IPS-NIHi11 (cell line): ENCODE measurements around the gene PLXNA4.
"Not testable (repeated sequence)": the region's sequence is repeated elsewhere in the genome, so short reads cannot be mapped to it uniquely, and the experiment has no call there.

Experiments
- DNase-seq: peaks from one replicate; pipeline ENCODE4 v3.0.0; 2012; ENCODE audit warnings: mixed read lengths, low spot score

PLXNA4 gene

DNA sequence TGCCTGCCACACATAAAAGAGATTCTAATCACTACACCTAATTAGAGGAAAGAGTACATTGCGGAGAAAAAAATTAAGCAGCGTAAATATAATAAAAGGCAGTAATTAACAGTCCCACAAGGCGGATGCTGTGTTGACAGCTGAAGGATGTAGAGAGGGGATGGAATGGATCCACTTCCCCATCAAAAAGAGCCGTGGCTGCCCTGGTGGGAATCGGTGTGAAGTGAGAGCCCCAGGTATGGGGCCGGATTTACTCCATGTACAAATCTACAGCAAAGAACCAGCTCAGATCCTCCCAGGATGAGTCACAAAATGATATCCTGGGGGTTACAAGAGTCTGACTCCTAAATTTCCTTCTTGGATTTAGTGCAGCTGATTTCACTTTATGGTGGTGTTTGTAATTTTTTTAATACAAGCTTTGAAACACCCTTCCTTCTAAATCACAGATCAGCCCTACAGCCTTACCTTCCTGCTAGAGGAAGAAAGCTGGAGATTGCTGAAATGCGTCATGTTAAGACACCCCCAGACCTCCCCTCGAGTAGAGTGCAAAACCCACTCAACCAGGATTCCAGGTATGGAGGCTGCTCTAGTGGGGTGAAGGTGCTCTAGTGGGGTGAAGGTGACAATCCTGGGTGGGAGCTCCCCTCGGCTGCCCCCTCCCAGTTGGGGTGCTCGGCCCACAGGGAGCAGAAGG is 398.4 kb downstream of the PLXNA4 start:
- no peak for DNase-seq

DNA sequence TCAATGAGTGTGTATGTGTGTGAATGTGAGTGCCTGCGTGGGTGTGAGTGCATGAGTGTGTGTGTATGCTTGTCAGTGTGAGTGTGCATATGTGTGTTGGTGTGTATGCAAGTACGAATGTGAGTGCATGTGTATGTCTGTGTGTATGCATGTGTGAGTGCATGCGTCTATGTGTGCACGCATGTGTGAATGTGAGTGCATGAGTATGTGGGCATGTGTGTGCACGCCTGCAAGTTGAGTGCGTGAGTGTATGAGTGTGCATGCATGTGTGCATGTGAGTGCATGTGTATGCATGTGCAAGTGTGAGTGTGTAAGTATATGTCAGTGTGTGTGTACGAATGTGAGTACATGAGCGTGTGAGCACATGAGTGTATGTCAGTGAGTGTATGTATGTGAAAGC is 399.6 kb downstream of the PLXNA4 start:
- DNase-seq: no peak

DNA sequence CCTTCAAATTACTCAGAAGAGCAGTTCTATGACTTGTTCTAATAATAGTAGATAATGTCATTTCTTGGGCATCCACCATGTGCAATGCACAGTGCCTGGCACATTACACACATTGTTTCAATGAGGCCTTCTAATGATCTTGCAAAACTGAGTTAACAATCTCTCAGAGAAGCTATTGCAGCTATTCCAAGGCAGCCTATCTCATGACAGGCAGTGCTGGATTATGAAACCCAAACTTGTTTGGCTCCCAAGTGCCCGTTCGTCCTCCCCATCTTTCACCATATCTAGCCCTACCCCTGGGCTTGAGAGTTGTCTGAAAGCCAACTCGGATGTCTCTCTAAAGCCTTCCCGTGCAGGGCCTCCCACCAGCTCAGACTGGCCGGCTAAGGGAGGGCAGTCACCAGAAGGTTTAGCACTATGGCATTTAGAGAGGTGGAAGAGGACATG is 405.1 kb downstream of the PLXNA4 start:
- no peak for DNase-seq

DNA sequence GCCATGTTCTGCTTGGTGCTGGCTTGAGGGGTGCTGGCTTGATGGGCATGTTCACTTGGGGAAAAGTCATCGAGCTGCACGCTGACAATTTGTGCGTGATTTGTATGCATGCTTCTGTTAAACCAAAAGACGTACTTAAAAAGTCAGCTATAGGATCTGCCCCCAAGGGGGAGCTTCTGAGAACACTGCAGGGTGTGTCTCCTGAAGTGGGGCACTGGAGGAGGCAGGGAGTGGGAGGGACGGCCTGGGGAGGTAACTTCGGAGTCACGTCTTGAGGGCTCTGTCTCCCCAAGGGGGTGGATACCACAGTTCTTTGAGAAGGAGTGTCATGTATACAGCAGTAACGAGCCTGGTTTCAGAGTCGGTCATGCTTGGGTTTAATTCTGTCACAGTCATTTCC is 406.5 kb downstream of the PLXNA4 start:
- DNase-seq: peak; percentile 29

DNA sequence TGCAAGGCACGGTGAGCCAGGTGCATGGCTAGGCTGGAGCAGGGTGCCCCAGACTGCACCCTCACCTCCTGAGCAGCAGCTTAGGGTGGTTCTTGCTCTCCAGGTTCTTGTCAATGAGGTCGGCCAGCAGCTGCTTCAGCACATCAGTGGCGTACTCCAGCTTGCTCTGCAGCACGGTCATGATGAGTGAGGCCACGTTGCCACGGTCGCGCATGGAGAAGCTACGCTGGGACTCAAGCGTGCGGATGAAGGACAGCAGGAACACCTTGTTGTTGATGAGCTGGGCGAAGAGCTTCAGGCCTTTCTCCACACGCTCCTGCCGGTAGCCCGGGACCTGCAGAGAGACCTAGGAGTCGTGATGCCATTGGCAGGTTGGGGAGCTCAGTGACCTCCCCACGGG is 408.0 kb downstream of the PLXNA4 start:
- no peak for DNase-seq

DNA sequence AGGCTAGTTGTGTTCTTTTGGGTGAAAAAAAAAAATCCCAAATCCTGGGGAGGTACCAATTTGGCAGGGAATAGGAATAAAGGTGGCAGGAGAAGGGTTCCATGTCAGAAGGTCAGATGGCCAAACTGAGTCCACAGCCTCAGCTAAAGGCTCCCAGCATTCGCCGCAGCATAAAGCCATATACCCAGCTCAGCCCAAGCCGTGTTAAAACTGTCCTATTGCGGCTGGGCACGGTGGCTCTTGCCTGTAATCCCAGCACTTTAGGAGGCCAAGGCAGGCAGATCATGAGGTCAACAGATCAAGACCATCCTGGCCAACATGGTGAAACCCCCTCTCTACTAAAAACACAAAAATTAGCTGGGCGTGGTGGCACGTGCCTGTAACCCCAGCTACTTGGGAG is 410.6 kb downstream of the PLXNA4 start:
- DNase-seq: not testable (repeated sequence)

DNA sequence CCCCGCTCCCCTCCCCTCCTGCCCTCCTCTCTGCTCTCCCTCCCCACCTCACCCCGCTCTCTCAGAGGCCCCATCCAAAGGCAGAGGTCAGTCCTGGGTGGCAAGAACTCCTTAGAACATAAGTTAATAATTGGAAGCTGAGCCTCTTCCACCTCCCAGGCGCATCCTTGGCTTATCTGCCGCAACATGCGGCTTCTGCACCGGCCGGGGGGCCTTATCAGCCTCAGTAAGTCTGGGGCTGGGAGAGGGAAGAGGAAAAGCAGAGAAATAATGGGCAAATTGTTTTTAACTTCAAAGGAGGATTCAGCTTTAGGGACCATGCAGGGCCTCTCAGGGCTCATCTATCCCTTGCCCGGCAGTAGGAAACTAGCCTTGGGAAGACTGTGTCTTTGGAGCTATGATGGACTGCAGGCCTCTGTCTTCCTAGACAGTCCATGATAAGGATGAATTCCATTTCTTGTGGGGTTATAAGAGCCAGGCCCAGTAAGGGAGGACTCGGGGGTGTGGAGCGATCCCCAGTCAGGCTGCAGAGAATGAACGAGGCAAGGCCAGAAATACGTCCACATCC is 411.6 kb downstream of the PLXNA4 start:
- DNase-seq: no peak

DNA sequence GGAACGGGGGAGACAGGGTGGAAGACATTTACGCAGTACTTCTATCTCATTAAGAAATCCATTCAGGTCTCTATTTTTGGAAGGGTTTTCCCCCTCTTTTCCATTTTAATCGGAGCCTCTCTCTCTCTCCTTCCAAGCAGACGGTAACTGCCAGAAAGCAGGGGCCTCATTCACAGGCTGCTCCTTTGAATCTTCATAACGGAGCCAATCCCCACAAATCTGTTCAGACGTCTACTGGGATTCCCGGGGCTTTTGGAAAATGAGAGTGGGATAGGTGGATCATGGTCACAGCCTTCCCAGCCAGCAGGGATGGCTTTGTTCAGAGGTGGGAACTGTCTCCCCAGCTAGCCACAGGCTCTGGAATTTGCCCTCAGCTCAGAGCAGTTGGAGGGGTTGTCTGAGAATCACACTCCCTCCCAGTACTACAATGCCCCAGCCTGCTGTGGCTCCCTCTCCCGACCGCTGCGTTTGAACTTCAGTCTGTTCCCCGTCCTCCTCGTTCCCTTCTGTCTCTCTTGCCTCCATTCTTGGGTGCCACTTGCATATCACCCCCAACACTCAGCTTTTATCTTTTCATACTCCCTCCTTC is 413.6 kb downstream of the PLXNA4 start:
- peak; percentile 59 for DNase-seq

DNA sequence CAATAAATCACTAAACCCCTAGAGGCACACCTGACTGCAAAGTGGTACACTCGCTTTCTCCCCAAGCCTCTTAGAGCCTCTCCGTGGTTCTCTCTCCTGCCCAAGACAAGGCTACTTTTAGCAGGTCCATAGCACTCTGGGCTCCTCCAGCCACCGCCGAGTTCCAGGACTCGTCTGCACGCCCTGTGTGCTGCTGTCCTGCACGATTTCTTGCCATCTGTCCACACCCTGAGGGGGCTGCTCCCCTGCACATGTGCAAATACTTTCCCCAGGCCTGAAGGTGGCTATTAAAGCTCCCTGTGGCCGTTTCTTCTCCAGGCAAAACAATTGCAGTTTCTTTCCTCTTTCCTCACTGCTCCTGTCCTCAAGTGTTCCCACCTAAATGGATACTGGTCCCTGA is 414.3 kb downstream of the PLXNA4 start:
- DNase-seq: no peak

DNA sequence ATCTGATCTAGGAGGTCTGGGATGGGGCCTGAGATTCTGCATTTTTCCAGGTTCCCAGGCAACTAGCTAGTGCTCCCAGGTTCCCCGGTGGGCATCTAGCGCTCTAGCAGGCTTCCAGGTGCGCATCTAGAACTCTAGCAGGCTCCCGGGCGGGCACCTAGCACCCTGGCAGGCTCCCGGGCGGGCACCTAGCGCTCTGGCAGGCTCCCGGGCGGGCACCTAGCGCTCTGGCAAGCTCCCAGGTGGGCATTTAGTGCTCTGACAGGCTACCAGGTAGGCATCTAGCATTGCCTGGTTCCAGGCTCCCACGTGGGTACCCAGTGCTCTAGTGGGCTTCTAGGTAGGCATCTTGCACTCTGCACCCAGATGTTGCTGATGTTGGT is 414.7 kb downstream of the PLXNA4 start:
- DNase-seq: no peak

DNA sequence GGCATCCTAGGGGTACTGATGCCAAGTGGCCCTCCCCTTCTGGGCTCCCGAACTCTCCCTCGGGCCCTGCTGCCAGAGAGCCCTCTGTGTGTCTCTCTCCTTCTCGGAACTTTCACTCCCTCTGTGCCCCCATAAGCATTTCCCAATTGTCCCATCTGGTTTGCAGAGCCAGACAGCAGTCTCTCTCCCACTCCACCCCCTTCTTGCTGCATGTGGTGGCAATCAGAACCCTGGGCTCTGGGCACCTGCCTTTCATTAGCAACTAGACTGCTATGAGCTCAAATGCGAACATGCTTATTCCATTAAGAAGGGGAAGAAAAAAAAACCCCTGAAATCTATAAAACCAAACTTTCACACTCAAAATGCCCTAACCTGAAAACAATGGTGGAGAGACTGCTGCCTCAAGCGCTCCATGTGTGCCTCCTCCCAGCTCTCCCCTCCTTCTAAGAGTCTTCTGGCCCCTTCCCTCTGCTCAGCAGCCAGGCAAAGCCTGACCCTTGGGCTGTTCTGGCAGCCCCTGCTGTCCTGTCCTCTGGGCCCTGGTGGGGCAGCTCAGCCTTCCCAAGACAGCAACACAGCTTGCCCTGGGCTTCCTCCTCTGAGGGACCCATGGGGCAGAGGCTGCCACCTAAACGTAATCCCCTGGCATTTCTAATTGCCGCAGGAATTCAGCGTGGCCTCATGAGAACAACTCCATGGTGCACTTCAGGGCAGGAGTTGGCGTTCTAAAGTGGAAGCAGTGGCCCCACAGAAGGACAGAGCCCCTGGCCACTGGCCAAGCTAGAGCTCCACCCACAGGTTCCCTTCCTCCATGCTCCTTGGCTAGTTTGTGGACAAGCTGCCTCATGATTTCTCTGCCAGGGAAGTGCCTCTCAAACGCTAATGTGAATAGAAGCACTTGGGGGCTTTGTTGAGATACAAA is 415.4 kb downstream of the PLXNA4 start:
- DNase-seq: no peak

DNA sequence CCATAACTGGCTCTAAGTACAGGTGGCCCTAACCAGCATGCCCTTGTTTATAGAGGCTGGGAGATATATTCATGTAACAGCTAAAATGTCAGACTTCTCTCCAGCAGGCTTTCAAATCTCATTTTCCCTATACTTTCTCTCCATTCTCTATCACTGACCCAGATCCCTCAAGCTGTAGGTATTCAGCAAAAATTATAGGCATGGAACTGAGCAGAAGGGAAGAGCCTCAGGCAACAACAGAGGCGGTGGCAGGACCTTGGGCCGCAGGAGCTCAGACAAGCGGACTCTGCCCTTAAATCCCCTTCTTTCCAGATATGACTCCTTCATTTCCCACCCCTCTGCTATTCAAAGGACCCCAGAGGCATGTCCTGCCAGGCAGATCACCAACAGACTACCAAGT is 417.4 kb downstream of the PLXNA4 start:
- DNase-seq: no peak

DNA sequence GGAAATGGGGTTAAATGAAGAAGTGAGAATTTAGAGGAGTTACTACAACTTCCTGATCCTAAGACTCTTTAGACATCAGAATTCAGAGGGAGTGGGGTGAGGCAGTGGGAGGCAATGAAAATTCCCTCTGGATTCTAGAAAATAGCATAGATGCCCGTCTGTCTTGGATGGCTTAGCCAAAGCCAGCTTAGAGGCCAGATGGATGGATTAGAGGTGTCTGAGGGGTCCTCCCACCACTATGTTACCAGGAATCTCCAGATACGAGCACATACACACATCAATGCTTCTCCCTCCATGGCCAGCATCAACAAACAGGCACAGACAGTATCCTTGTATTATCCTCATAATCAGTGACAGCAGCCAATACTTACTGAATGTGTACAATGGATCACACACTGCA is 418.1 kb downstream of the PLXNA4 start:
- DNase-seq: no peak

DNA sequence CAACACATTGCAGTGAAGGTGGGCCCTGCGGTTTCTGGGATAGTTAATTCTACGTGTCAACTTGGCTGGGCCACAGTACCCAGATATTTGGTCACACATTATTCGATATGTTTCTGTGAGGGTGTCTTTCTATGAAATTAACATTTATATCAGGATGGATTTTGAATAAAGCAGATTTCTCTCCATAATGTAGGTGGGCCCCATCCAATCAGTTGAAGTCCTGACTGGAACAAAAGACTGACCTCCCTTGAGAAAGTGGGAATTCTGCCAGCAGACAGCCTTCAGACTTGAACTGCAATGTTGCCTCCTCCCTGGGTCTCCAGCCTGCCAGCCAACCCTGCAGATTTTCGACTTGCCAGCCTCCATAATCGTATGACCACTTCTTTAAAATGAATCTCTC is 420.6 kb downstream of the PLXNA4 start:
- DNase-seq: no peak

DNA sequence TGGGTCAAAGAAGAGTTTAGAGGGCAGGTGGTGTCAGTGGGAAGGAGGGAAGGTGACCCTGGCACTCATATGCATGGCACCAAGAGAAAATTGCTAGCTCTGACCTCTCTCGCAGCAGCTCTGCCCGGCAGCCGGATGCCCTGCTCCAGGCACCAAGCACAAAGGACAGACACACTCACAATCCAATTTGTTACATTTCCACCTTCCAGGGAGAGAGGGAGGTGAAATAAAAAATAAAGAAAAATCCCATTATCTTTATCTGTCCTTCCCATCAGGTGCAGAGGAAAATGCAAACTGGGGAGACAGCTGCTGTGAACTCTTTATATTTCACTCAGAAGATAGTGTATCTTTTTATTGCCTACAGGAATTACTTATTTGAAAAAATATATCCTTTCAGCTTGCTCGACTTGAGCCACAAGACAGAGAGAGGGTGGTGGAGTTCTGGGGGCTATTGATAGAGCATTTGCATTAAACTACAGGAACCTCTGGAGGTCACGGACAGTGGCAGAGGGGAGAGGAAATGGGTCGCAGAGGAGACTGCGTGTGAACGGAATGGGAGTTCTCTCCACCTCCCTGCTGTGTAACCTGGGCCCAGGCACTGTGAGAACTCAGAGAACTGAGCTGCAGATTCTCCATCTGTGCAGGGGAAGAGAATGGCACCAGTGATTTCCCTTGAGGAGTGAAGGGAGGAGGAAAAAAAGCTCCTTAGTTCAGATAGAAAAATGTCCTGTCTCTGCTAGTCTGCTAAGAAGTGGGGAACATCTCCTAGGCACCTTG is 421.4 kb downstream of the PLXNA4 start:
- DNase-seq: no peak

DNA sequence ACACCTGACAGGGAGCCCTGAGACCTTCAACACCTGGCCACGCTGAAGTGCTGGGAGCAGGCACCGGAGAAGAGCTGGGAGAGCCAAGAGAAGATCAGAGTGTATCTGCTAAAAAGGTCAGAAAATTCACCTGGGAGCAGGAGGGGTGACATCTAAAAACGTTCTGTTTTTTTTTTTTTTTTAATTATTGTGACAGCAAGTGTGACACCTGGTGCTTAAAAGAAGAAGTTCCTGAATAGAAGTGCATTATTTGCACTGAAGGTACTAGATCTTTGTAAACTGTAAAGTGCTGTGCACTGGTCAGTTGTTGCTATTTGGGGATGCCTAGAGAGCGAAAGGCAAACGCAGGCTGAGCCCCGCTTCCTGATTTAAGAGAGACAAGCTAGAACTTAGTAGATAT is 422.0 kb downstream of the PLXNA4 start:
- no peak for DNase-seq

DNA sequence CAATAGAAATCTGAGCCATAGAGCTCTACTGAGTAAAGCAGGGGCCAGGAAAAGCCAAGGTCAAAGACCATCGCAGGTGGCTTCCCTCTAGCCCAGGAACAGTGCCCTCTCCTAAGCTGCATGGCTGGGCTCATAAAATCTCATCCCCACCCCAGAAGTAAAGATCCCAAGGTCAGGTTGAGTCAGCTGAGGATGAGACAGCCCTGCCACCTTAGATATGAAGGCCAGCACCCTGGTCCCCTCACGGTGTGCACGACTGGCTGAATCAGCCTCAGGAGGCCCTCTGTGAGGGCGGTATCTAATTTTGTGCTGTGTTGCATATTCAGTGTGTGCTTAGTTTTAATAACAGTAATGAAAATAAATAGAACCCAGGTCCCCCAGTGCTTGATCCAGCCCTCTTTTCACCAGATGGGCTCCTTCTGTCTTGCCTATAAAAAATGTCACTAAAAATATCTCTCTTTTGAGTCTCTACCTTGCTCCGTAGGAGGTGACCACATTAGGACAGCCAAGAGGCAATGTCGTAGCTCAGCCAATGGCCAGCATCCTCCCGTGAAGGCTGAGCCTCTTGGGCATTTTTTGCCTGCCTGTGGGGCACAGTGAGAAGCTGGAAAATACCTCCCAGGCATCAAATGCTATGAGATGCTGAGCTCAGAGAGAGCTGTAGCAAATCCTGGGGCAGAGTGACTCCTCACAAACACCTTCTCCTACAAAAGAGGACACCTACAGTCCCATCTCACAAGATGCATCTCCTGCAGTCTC is 424.0 kb downstream of the PLXNA4 start:
- no peak for DNase-seq

DNA sequence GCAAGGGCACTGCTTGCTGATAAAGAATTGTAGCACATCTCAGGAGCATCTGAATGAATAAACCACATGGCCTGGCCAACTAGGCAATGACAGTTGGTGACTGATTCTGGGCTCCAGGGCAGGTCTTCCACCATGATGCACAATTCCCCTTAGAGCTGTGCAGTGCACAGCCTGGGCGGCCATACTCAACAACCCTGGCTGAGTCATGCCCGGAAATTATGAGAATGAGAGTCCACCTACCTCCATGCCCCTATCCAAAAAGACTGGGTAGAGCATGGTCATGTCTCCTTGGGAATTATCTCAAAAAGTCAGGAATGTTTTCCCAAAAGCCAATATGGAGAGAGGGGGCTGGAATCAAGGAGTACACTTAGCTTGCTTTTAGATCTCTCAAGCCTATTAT is 425.6 kb downstream of the PLXNA4 start:
- no peak for DNase-seq

DNA sequence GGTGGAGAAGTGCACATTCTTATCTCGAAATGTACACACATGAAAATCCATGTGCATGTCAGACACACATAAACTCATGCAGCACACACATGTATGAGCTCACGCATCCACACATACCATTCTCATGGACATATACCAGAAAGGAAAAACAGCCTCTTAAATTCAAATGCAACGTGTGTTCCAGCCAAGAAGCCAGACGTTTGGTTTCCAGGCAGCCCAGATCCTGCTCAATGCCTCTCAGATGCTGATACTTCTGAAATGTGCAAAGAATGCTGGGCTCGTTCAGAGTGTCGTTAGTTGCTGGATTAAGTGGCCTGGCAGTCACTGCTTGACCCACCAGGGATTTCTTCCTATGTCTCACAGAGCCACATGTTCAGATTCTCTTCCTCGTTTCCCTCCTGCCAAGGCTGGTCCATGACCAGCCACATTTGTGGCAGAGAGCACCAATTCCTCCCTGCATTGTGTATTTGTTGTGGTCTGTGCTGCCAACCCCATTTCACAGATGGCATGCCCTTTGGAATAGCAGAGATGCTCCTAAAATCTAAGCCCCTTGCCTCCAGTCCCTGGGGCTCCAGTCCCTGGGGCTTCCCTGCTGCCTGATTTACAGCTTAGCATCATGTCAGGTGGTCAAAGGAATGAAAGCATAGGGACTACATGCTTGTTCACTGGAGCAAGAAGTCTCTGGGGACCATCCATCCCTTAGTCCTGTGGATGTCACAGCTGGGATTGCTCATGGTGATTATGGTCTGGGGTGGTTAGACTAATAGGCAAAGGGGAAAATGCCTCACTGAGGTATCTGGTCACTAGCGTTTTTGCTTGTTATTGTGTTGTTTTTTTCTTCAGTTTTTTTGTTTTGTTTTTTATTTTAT is 426.6 kb downstream of the PLXNA4 start:
- no peak for DNase-seq

DNA sequence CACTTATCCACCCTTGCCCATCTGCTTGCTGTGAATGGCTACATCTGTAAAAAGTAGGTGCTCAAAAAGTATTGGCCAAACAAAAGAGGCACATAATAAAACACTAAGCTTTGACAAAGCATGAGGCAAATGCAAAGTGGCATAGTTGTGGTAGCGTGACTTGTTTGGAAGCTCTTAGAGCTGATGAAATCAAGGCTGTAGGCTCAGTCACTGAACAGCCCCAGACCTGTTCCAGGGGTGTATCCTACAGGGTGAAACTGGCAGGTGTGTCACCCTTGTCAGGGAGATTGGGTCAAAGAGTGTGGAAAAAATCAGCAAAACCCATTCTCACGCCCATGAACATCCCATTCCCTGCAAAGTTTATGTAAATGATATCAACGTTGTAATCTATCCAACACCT is 427.4 kb downstream of the PLXNA4 start:
- DNase-seq: no peak
